GM19452 (cell line): ENCODE measurements around the gene VPS8.

ENCODE experiments used
- ATAC-seq: cut with Tn5 transposase; IDR thresholded peaks from one replicate; pipeline ENCODE4 v1.9.1; 2021; ENCODE audit not compliant: unreplicated experiment

Gene VPS8

DNA sequence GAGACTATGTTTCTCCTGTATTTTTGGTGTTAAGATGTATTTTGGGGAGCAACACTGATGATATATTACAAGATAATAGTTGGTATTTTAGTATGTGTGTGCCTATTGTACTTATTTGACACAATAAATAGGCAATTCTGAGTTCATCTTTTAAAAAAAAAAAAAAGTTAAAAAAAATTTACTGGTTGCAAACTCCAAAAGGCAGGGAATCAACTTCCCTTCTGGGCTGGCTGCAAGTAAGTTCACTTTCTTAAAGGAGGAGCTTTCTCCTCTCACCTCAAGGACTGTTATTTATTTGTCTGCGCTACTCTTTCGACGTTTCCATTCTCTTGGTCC lies 335 bp upstream of the VPS8 start:
- ATAC-seq = no peak

GRCh38 chr3:184812662-184813042 lies 686 bp downstream of the VPS8 start:
- ATAC-seq = peak; percentile 21

- no peak for ATAC-seq
These were observed 1.4 kb downstream of the VPS8 start for GRCh38 chr3:184813357-184813756.

GRCh38 chr3:184814214-184814613 lies 2.2 kb downstream of the VPS8 start:
- no peak for ATAC-seq

DNA sequence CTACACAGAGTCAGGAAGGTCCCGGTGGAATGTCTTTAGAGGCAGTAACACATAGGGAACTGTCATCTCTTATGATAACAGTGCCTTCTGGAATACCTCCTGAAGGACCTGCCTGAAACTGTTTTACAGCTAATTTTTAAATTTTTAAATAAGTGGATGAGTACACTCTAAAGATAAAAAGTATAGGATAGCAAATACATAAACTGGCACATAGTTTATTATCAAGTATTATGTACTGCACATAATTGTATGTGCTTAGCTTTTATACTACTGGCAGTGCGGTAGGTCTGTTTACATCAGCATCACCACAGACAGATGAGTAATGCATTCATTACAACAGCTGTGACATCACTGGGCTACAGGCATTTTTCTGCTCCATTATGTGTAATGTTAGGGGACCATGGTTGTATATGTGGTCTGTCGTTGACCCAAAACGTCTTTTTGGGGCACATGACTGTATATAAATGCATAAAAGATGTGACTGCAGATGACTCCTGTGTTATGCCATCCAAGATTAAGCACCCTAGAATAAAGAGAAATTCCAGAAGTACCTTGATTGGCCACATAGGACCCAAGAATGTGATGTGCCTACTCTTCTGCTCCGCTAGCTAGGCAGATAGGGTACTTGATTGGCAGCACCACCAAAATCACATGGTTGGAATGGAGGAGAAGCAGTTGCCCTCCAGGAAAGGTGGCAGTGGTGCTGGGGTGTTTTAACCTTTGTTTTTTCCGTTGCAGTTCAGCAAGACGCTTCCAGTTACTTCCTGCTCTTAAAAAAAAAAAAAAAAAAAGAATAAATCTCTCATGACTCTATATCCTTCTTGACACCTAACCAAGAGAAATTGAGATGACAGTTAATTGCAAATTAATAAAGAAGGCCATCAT lies 3.3 kb downstream of the VPS8 start:
- ATAC-seq = no peak

- ATAC-seq = no peak
These were observed 4.6 kb downstream of the VPS8 start for GRCh38 chr3:184816614-184817013.

DNA sequence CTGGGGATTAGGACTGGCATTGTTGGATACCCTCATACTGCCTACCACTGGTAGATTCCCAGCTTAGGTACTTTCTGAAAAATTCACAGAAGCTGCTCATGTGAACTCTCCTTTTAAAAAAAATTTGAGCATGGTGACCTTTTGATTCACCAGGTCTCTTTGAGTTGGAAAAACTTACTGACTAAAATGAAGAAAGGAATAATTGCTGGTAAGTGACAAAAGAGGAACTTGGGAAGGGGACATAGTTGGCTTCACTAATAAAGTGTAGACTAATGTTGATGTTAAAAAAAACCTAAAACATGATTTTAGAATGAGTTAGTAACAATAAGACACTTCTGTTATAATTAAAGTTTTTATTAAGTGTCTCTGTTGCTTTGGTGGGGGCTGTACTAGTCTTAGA lies 8.6 kb downstream of the VPS8 start:
- no peak for ATAC-seq

- ATAC-seq = no peak
These were observed 9.1 kb downstream of the VPS8 start for GRCh38 chr3:184821034-184821433.

- no peak for ATAC-seq
These were observed 10.1 kb downstream of the VPS8 start for GRCh38 chr3:184822081-184822480.

- ATAC-seq = no peak
These were observed 10.7 kb downstream of the VPS8 start for GRCh38 chr3:184822654-184823053.

DNA sequence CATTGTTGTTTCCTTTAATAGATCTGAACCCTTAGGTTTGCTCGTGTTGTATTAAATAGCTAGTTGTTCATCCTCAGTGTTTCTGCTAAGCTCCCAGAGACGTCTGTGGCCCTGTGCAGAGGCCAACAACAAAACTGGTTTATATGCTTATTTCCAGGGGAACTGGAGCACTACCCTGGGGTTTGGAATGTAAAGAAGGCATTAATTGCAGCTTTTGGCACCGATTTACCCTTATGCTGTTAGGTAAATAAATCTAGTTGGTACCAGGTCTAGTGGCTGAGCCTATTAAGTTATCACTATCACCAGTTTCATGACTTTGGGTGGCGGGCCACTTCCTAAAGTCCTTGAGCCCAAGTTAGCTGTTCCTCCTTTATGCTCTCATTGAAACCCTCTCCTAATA lies 12.0 kb downstream of the VPS8 start:
- no peak for ATAC-seq

DNA sequence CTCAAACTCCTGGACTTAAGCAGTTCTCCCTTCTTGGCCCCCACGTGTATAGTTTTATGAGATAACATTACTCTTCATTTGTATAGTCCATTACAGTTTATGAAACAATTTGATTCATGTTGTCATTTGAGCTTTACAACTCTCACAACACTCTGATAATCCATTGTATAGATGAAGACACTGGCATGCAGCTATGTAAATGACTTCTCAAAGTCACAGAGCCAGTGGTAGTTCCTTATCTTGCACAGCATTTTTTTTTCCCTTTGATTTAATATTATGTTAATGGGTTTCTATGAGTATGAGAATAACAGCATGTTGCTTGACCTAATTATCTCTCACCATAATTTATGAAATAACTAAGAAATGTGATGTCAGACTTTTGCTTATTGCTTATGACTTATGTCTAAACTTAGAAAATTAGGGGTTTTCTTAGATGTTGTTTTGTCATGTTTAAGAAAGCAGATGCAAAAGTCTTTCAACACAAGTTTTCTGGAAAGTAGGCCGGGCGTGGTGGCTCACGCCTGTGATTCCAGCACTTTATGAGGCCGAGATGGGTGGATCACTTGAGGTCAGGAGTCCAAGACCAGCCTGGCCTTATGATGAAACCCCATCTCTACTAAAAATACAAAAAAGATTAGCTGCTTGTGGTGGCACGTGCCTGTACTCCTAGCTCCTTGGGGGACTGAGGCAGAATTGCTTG lies 13.3 kb downstream of the VPS8 start:
- no peak for ATAC-seq

GRCh38 chr3:184827572-184827971 lies 15.6 kb downstream of the VPS8 start:
- ATAC-seq = no peak

- ATAC-seq = no peak
These were observed 20.1 kb downstream of the VPS8 start for GRCh38 chr3:184832044-184832443.

GRCh38 chr3:184832903-184833302 lies 20.9 kb downstream of the VPS8 start:
- ATAC-seq = no peak

DNA sequence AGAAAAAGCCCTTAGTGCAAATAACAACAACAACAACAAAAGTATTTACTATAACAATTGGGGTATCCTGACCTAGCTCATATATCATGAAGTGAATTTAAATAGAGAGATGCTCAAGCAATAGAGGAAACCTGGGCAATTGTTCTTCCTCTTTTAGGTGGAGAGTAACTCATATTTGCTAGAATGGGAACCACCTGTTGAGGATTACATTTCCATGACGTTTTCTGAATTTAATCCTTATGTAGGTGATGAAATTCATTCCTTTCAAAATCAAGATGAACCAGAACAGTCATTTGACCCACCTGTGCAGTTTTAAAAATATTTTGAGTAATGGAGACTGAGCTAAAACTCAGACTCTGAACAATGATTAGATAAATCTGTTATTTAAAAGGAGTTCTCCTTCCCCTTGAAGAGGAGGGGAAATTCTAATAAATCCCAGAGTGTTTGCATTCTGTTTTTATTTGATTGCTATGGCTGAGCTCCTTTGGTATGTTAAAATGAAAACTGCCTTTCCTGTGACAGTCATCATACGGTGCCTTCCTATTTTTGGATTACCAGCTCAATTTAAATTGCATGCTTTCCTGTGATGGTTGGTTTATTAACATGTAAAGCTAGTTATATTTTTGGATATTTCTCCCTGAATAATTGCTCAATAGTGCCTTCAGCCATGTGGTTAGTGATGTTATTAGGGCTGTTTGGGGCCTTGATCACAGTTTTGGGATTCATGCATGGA lies 24.3 kb downstream of the VPS8 start:
- no peak for ATAC-seq

DNA sequence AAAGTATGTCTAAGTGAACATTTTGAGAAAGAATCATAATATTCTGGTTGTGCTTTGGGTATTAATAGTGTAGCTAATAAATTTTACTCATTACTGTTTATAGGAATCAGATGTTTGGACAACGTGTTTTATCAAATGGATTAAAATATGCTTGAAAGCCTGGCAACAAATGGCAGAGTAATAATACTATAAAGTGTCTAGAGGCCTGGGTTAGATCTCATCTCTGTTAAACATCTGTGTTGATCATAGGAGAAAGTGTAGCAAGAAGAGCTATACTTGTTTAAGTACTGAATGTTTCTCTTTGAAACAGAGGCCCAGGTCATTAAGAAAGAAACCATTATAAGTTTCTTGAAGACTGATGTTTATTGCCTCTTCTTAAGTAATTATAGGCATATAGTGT lies 30.5 kb downstream of the VPS8 start:
- ATAC-seq = no peak

DNA sequence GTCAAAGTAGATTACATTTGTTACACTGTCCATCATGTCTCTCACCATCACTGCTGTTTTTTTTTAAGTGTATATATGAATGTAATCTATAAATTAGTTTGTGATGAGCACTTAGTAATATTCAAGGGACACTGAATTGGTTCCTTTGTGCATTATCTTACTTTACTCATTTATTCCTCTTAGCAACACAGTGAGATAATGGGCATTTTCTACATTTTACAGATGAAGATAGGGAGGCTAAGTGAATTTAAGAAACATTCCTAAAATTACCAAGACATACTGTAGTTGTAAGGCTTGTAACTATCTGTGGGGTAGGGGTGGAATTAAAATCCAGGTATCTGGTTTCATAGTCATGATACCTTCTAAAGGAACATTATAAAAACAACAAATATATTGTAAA lies 33.9 kb downstream of the VPS8 start:
- no peak for ATAC-seq

GRCh38 chr3:184846496-184846895 lies 34.5 kb downstream of the VPS8 start:
- no peak for ATAC-seq

DNA sequence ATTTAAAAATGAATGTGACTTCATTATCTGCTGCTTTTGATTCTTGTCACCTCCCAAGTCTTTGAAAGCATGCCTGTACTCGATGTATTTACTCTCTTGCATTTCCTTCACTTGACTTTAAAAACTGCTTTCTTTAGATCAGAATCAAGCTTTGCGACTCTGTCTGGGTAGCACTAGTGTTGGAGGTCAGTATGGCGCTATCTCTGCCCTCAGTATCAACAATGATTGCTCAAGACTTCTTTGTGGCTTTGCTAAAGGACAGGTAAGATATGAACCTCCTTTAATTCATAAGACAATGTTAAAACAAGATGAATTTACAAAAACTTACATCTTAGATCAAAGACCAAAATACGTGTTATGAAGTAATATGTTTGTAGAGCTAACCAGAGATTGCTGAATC lies 37.0 kb downstream of the VPS8 start:
- no peak for ATAC-seq

DNA sequence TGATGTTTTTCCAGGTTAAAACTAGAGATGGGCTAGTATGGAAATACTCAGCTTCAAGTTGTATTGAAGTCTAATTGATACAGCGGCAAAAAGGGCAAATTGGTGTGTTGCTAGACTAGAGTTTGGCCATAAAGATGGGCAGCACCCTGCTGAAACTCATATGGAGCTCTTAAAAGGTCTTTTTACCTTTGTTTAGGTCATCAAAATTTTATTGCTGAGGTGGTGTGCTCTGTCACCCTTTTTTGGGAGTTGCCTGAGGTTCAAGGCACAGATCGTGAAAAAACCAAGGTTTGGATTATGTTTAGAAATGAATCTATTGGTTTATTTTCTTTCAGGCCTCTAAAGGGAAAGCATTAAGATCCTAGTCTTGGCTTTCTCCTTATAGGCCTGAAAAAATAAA lies 38.2 kb downstream of the VPS8 start:
- no peak for ATAC-seq

DNA sequence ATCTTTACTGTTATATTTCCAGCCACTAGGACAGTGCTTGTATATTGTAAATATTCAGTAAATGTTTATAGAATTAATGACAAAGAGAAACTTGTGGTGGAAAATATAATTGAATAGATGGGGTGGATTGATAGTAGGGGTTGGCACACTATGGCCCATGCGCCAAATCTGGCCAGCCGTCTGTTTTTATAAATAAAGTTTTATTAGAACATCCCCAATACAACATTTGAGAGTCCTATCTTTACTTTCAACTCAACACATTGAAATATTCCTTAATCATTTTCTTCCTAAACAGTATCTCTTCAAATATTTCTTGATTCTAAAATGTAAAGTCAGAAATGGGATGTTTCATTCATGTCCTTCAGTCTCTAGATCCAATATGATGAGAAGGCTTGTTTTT lies 45.1 kb downstream of the VPS8 start:
- ATAC-seq = no peak
